OCI-LY1 (cell line): ENCODE data around the gene PTPRM.

ENCODE experiments used
- H2AFZ ChIP-seq: fragments of 200-600 bp; sonication (generic), shearing (Covaris generic); 2 replicates; pipeline ENCODE4 v1.6.0; 2014; ENCODE audit warnings: antibody characterized with exemption, mild to moderate bottlenecking, low read length
- H3F3A ChIP-seq: fragments of 200-600 bp; sonication (generic), shearing (Covaris generic); 2 replicates; pipeline ENCODE4 v1.6.0; 2014; ENCODE audit warnings: mild to moderate bottlenecking, antibody characterized with exemption, low read length, moderate library complexity; ENCODE audit not compliant: insufficient read depth
- H3K27ac ChIP-seq: fragments of 200-600 bp; sonication (generic); 2 replicates; pipeline ENCODE4 v1.5.1; 2014; ENCODE audit warnings: low read length, mixed run types, mild to moderate bottlenecking, low read depth; ENCODE audit not compliant: poor library complexity, severe bottlenecking
- H3K27me3 ChIP-seq: fragments of 200-600 bp; sonication (generic); 2 replicates; pipeline ENCODE4 v1.6.0; 2014; ENCODE audit warnings: antibody characterized with exemption, mild to moderate bottlenecking, low read length, moderate library complexity; ENCODE audit not compliant: insufficient read depth
- H3K36me3 ChIP-seq: fragments of 200-600 bp; sonication (generic); 2 replicates; pipeline ENCODE4 v1.6.1; 2014; ENCODE audit warnings: mild to moderate bottlenecking, antibody characterized with exemption, low read length, moderate library complexity, mixed read lengths; ENCODE audit not compliant: insufficient read depth
- H3K4me1 ChIP-seq: fragments of 200-600 bp; sonication (generic); 2 replicates; pipeline ENCODE4 v1.5.1; 2014; ENCODE audit warnings: mild to moderate bottlenecking, low read length, moderate library complexity; ENCODE audit not compliant: insufficient read depth, severe bottlenecking
- H3K4me2 ChIP-seq: fragments of 200-600 bp; sonication (generic), shearing (Covaris generic); 2 replicates; pipeline ENCODE4 v1.6.1; 2014; ENCODE audit warnings: low read length
- H3K4me3 ChIP-seq: fragments of 200-600 bp; sonication (generic); 2 replicates; pipeline ENCODE4 v1.5.1; 2014; ENCODE audit warnings: low read length, low read depth, mild to moderate bottlenecking, mixed read lengths; ENCODE audit not compliant: poor library complexity, severe bottlenecking
- H3K79me2 ChIP-seq: fragments of 200-600 bp; shearing (Covaris generic); 2 replicates; pipeline ENCODE4 v1.6.1; 2016; ENCODE audit warnings: mixed run types, low read length, mixed read lengths; ENCODE audit not compliant: insufficient read depth
- H3K9ac ChIP-seq: fragments of 200-600 bp; sonication (generic), shearing (Covaris generic); 2 replicates; pipeline ENCODE4 v1.6.1; 2014; ENCODE audit warnings: mild to moderate bottlenecking, low read length, mixed read lengths
- H3K9me2 ChIP-seq: fragments of 200-600 bp; sonication (generic), shearing (Covaris generic); 2 replicates; pipeline ENCODE4 v1.6.1; 2014; ENCODE audit warnings: low read depth, mild to moderate bottlenecking, low read length, mixed read lengths
- H3K9me3 ChIP-seq: fragments of 200-600 bp; shearing (Covaris generic); 2 replicates; pipeline ENCODE4 v1.6.1; 2014; ENCODE audit warnings: low read length, mixed read lengths
- H4K20me1 ChIP-seq: fragments of 200-600 bp; sonication (generic), shearing (Covaris generic); 2 replicates; pipeline ENCODE4 v1.6.0; 2016; ENCODE audit warnings: mild to moderate bottlenecking, low read length; ENCODE audit not compliant: insufficient read depth
- CTCF ChIP-seq: fragments of 200-600 bp; sonication (generic), shearing (Covaris generic); IDR thresholded peaks from 2 replicates; pipeline ENCODE4 v1.5.1; 2017; ENCODE audit warnings: mild to moderate bottlenecking, antibody characterized with exemption, low read length, moderate library complexity, mixed read lengths
- EZH2 ChIP-seq: fragments of 200-600 bp; sonication (generic), shearing (Covaris generic); IDR thresholded peaks from 2 replicates; pipeline ENCODE4 v1.8.0; 2017; ENCODE audit warnings: borderline replicate concordance, mixed run types, mild to moderate bottlenecking, antibody characterized with exemption, low read length, moderate library complexity, mixed read lengths

PTPRM gene

GRCh38 chr18:8412117-8412516, 845.0 kb downstream of the PTPRM start:
- Histone ChIP-seq H4K20me1 (no peaks in the 10 kb centered on the region), H3K79me2 (no peaks in the 10 kb centered on the region), H3K4me2 (no peak overlapping the region), H3K4me1 (no peaks in the 10 kb centered on the region), H2AFZ (no peak overlapping the region), H3K27me3 (peaks cover 8% of the 10 kb centered on the region; the same call in 1 of the 2 replicates), H3K9me3 (no peaks in the 10 kb centered on the region), H3K27ac (no peak overlapping the region), H3F3A (no peaks in the 10 kb centered on the region), H3K9ac (no peak overlapping the region), H3K36me3 (no peaks in the 10 kb centered on the region), H3K4me3 (no peak overlapping the region), H3K9me2 (no peaks in the 10 kb centered on the region)
- TF ChIP-seq CTCF: no peak
- no peak for TF ChIP-seq EZH2

- H3K9me3 ChIP-seq: no peaks in the 10 kb centered on the region
- H3K9me2 ChIP-seq: no peaks in the 10 kb centered on the region
- H3K4me2 ChIP-seq: no peak overlapping the region
- no peak for TF ChIP-seq EZH2
- TF ChIP-seq CTCF: no peak
- no peaks in the 10 kb centered on the region for H4K20me1 ChIP-seq
- no peaks in the 10 kb centered on the region for H3K36me3 ChIP-seq
- H3K27me3 ChIP-seq: peaks cover 8% of the 10 kb centered on the region; the same call in 1 of the 2 replicates
- no peaks in the 10 kb centered on the region for H3K4me1 ChIP-seq
- no peaks in the 10 kb centered on the region for H3K79me2 ChIP-seq
- no peak overlapping the region for H3K4me3 ChIP-seq
- no peak overlapping the region for H3K9ac ChIP-seq
- H3F3A ChIP-seq: no peaks in the 10 kb centered on the region
- H3K27ac ChIP-seq: no peak overlapping the region
- H2AFZ ChIP-seq: no peak overlapping the region
These were observed 846.1 kb downstream of the PTPRM start for GRCh38 chr18:8413189-8413588.

GRCh38 chr18:8413751-8414150, 846.6 kb downstream of the PTPRM start:
- Histone ChIP-seq H3K4me1 (no peaks in the 10 kb centered on the region), H3K27ac (no peak overlapping the region), H3K4me2 (no peak overlapping the region), H3K79me2 (no peaks in the 10 kb centered on the region), H3K4me3 (no peak overlapping the region), H3K9me2 (no peaks in the 10 kb centered on the region), H2AFZ (no peak overlapping the region), H3K9ac (no peak overlapping the region), H3K27me3 (peaks cover 8% of the 10 kb centered on the region; the same call in 1 of the 2 replicates), H3F3A (no peaks in the 10 kb centered on the region), H4K20me1 (no peaks in the 10 kb centered on the region), H3K36me3 (no peaks in the 10 kb centered on the region), H3K9me3 (no peaks in the 10 kb centered on the region)
- TF ChIP-seq EZH2 (no peak), CTCF (no peak)
